ENCODE results near the gene CAMK1D.

CAMK1D gene

DNA sequence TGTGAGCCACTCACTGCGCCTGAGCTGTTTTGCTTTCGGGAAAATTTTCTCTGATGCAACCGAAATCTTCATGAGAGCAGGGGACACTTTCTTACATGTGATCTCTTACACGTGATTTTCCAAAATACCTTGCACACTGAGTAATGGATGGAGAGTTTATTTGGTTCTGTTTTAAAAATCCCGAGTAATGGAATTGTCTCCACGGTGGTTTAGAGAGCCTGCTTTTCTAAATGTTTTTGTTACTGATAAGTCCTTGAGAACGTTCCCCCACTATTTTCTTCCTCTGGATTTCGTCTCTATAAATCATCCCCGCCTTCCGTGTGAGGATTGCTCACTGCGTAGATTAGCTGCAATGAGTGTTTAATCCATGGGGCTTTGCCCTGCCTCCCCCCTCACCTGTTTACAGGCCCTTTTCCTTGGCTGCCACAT lies 25.7 kb downstream of the CAMK1D start:
- no peak for DNase-seq (ENCODE audit: low spot score)

DNA sequence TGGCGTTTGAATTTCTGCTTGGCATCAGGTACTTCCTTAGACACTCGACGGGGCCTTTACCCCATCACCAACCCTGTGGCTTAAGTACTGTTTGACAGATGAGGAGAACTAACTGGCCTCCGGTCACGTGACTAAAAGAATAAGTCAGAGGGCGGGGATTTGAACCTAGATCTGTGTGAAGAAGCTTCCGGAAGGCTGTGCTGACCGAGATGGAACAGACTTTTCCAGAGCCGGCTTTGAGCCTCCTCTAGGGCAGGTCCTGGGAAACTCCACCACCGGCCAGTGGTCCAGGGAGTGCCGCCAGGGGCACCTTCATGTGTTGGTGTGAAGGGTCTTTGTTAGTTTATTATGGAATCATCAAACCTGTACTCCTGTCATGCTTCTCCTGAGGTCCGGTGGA lies 26.9 kb downstream of the CAMK1D start:
- DNase-seq (ENCODE audit: low spot score): no peak

DNA sequence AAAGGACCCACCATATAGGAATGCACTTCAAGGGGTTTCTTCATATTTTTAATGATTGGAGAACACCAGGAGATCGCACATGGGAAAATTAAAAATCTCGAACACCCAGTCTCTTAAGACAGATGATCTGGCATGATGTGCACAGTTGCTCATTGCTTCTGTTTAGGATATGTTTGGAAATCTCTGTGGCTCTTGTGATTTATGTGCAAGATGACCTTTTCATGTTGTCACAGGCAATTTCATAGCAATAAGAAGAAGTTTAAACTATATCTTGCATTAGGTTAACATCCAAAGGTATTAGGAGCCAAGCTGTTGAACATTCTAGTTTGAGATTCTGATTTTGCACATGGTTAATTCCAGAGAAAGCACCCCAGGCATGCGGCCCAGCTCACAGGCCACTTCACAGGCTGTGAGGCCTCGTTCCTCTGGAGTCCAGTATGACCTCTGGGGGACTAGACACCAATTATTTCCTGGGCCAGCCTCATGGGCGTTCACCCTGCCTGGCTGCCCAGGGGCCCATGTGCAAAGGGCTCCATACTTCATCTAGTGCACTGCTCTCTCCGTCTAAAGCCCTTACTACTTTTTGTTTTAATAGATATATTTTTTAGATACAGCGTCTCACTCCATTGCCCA lies 28.4 kb downstream of the CAMK1D start:
- no peak for DNase-seq (ENCODE audit: low spot score)

DNA sequence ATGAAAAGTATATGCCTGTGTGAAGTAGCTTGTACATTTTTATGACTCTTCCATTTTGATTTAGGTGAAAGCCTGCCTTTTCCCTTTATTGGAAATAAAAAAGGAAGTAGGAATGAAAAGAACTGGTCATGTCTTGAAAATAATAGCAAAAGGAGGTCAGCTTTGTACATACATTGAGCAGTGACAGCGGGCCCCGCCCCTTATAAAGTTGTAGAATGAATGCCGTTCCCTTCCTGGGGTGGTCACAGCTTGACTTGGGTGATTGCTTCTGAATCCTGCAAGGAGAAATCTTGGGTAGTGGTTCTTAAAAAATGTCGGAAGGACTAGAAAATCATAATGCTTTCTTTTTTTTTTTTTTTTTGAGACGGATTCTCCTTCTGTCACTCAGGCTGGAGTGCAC lies 31.7 kb downstream of the CAMK1D start:
- no peak for DNase-seq (ENCODE audit: low spot score)

DNA sequence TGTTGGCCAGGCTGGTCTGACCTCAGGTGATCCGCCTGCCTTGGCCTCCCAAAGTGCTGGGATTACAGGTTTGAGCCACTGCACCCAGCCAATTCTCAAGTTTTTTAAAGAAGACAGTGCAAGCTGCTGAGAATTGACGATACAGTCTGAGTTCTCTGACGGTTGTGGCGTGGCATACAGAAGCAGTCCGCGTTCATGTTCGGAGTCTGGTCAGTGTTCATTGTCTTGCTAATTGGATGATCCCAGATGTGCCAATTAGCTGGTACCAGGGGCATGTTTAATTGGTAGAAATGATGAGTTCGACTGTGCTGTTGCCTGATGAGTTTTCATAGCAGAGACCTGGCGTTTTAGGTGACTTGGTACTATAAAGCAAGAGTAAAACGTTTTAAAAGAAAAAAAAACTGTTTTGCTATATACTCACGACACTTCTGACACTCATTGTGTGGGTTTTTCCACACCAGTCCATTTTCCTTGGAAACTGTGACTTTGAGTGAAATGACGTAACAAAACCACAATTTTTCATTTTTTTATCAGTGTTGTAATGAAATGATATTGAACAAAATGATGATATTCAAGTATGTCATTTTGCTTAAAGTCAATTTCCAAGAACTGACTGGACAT lies 32.3 kb downstream of the CAMK1D start:
- DNase-seq (ENCODE audit: low spot score): no peak

DNA sequence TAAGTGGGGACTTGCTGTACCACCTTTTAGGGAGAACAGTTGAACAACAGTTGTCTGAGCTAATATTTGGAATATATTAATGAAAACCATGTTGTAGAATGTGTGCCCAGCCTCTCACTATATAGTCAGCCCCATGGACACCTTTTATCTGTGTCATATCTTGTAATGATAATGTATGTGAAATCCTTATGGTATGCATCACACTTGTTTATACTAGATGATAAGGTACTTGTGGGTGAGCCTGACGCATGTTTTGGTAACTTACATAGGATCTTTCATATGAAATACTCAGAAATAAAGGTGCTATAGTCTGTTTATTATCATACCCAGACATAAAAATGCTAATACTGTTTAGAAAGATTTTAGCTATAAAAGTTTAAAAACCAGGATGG lies 32.8 kb downstream of the CAMK1D start:
- no peak for DNase-seq (ENCODE audit: low spot score)

DNA sequence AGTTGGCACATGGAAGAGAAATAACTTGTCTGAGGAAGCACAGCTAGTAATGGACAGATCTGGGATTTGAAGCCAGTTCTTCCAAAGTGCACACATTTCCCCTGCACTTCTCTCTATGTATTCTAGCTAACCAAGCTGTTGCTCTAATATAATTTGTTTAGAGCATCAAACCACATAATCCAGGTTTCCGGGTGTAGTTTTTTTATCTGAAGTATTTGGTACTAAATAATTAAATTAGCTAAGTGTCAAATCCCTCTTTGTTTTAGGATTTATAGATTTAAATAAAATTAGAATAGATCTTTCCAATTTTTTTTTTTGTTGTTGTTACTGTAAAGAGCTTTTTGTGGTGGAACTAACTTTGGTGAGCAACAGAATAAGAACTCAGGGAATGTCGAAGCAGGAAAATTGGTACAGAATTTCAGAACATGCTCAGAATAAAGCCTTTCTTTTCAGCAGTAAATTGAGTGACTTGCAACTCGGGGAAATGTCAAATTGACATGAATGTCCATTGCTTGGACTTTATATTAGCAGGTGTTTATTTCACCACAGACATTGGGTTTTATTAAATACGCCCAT lies 33.7 kb downstream of the CAMK1D start:
- no peak for DNase-seq (ENCODE audit: low spot score)

DNA sequence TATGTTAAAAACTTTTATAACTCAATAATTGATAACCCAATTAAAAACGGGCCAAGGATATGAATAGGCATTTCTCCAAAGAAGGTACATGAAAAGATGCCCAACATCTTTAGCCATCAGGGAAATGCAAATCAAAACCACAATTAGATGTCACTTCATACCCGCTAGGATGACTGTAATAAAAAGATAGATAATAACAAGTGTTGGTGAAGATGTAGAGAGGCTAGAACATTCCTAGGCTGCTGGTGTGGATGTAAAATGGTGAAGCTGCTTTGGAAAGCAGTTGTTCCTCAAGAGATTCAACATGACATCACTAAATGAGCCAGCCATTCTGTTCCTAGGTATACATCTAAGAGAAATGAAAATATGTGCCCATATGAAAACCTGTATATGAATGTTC lies 35.6 kb downstream of the CAMK1D start:
- DNase-seq (ENCODE audit: low spot score): no peak

DNA sequence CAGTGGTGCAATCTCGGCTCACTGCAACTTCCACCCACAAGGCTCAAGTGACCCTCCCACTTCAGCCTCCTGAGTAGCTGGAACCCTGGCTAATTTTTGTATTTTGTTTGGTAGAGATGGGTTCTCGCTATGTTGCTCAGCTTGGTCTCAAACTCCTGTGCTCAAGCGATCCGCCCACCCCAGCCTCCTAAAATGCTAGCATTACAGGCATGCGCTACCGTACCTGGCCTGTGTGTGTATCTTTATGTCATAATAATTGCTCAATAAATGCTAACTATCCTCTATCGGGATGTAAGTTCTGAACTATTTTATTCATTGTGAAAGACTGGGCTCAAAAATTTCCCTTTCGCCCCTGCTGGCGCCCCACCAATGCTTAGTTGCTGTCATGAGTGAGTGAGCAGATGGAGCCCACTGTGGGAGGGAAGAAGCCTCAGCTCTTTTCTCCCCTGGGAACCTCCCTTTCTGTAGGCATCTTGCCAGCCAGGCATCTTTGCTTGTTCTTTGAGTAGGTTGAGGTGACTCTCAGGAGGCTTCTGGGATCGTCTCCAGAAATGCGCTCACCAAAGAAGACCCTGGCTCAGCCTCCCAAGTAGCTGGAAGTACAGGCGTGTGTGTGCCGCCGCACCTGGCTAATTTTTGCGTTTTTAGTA lies 38.3 kb downstream of the CAMK1D start:
- no peak for DNase-seq (ENCODE audit: low spot score)

DNA sequence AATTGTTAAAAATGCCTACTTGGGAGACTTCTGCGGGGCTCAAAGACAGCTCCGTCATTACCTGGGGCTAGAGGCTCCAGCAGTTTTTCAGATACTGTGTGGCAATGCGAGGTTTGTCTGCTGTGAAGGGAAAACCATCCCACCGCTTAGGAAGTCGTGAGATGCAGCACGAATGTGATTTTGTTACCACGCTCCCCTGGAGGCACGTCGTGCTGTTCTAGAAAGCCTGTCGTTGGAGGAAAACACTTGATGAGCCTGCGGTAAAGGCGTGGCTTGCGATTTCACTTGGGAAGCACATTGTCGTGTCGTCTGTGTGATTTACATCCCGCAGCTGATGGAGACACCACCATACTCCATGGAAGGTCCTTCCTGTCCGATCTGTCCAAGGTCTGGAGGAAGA lies 39.3 kb downstream of the CAMK1D start:
- DNase-seq (ENCODE audit: low spot score): no peak

DNA sequence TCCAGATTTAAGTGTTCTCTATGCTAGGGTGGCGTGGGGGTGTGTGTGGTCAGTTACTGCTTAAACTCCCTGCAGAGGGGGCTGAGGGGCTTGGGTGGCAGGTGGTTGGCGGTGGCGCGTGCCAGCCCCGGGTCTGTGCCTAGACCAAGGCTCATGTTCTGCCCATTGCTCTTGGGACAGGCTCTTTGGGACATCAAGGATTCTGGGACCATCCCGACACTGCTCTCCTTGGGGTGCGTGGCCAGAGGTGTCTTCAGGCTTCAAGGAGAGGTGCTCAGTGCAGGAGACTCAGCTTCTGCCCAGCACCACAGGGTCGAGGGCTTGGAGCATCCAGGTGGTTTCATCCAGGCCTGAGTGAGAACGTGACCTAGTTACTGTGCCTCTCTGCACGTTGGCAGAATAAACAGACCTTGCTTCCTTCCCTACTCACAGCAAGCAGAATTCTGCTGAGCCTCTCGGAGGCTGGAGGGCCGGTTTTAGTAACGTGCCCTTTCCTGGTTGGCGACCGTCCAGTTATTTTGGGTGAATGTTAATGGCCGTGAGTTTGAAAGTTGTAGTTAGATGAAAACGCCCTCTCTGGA lies 39.9 kb downstream of the CAMK1D start:
- DNase-seq (ENCODE audit: low spot score): no peak

DNA sequence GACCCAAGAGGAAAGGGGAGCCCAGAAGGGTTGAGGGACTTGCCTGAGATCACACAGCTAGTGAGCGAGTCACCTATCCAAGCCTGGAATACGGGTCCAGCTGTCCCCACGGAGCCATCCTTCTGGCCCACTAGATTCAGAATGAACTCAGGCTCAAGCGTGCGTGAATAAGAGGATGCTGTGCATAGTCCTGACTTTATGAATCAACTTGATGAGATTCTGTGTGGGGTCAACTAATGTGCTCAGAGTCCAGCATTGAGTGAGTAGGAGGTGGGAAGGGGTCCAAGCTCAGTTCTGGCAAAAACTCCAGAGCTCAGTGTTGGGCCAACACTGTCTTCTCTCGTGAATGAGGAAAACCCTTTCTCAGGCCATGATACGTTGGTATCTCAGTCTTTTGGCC lies 41.4 kb downstream of the CAMK1D start:
- no peak for DNase-seq (ENCODE audit: low spot score)

DNA sequence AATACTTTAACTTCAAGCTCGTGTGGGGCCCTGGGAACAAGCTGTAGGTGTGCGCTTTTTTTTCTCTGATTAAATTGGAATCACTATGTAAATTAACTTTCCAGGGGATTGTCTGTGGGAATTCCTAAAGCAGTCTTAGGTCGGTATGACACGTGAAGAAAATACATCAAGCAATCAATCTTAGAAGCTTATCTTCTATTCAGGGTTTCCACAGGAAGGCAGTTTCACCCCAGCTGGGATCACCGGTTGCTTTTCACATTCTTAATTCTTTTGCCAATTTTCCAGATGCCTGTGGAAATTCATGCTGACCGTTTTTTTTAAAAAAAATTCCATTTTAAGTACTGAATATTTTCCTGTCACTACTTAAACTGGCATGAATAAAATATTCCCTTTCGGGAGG lies 41.9 kb downstream of the CAMK1D start:
- DNase-seq (ENCODE audit: low spot score): no peak

DNA sequence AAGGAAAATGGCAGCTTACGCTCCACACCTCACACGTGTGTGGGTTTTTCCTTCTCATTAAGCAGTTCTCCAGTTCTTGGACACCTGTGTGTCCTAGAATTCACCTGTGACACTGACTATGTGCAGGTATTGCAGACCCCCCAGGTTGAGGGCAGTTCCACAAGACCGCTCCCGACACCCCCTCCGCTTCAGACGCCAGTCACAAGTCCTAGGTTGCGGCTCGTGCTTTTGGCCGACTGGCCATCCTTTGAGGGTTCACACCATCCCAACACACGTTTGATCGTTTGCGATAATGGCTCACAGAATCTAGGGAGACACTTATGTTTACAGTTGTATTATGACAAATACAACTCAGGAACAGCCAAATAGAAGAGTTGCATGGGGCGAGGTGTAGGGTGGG lies 44.5 kb downstream of the CAMK1D start:
- no peak for DNase-seq (ENCODE audit: low spot score)

DNA sequence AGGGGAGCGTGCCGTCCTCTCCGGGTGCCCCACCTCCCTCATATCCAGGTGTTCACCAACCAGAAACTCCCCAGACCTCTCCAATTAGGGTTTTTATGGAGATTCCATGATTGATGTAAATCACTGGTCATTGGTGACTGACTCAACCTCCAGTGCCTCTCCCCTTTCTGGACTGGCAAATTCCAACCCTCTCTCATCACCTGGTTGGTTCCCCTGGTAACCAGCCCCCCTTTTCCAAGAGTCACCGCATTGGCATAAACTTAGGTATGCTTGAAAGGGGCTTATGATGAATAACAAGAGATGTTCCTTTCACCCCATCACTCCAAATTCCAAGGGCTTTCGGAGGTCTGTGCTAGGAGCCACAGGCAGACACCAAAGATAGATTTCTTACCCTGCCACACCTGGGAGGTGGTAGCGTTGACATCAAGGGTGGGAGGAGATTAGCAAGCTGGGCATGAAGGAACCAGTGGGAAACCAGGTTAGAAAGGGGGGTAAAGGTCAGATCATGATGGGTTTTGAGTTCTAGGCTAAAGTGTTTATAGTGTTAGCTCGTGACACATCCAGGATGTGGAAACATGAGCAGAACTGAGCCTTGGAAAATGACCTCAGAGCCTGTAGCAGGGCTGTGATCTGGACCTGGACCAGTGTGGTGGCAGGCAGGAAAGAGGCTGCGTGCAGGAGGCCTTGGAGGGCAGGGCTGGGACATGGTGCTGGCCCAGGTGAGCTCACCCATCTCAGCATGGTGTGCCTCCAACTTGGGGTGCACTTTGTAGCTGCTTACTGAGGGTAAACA lies 45.1 kb downstream of the CAMK1D start:
- DNase-seq (ENCODE audit: low spot score): no peak

DNA sequence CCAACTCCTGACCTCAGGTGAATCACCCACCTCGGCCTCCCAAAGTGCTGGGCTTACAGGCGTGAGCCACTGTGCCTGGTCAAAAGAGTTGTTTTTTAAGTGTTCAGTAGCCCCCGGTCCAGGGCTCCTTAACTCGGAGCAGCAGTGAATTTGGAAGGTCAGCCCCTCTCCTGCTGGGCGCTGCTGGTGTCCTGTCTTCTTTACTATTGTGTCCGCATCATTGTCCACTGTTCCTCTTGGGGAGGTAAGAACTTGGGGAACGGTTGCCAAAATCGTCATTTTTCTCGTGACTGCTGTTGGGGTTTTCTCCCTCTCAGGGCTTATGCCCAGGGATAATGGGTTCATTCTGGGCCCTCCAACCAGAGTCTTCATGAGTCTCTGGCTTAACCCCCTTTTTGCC lies 46.7 kb downstream of the CAMK1D start:
- no peak for DNase-seq (ENCODE audit: low spot score)

DNA sequence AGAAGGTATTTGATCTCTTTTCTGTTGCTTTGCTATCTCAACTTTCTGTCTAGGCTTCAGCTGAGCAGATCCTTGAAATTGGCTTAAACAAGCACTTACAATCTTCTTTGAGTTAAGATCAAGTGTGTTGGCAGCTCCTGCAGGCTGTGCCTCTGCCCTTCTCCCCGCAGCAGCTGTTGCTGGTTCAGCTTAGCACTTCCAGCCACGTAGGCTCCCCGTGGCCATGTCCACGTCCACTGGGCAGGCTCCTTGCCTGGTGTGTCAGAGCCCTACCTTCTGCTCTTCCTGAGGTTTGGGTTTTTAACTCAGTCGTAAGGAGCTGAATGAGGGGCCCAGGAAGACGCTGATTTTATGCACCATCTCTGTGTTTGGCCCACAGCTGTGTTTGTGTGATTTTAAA lies 47.2 kb downstream of the CAMK1D start:
- DNase-seq (ENCODE audit: low spot score): no peak

DNA sequence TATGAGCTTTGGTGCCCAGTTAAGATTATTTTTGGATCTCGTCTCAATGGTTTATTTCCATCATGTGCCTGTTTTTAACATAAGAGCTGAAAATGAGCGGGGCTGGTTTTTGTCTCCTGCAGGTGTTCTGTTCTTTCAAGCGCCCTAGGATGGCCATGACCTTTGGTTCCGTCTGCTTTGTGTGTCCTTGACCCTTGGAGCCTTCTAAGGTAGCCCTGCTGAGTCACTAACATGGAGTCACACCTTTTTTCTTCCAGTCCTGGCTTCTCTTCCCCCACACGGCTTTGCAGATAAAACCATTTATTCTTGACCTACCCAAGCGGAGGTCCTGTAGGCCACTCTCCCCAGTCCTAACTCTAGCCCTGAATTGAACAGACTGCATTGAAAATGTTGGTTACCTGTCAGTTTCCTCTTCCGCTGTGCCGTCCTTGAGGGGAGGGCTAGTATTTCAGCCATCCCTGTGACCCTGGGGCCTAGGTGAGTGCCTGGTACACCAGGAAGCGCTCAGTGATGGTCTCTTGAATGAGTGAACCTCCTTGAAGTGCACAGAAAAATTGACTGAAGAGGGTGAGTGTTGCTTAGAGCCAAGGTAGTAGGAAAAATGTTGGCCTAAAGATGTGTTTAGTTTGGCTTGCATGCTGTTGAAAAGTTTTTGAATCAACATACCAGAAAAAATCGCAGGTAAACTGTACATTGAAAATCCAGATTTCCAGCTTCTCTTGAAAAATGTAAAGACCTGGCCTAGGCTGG lies 48.0 kb downstream of the CAMK1D start:
- DNase-seq (ENCODE audit: low spot score): no peak

DNA sequence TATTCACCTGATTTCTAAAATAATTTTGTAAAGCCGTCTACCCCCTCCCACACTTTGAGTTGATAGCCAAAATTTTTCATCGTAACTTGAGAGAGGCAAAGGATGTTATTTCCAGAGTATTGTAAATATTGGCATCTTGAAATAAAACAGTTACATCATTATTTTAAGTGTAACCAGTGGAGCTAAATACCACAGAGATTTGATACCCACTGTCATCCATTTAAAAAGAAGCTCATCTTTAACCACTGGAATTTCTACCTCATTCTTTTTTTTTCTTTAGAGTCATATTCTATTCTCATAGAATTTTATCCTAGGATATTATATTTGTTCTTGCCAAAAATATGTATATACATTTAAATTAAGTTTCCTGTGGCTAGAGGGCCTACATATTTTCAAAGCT lies 48.6 kb downstream of the CAMK1D start:
- DNase-seq (ENCODE audit: low spot score): no peak

DNA sequence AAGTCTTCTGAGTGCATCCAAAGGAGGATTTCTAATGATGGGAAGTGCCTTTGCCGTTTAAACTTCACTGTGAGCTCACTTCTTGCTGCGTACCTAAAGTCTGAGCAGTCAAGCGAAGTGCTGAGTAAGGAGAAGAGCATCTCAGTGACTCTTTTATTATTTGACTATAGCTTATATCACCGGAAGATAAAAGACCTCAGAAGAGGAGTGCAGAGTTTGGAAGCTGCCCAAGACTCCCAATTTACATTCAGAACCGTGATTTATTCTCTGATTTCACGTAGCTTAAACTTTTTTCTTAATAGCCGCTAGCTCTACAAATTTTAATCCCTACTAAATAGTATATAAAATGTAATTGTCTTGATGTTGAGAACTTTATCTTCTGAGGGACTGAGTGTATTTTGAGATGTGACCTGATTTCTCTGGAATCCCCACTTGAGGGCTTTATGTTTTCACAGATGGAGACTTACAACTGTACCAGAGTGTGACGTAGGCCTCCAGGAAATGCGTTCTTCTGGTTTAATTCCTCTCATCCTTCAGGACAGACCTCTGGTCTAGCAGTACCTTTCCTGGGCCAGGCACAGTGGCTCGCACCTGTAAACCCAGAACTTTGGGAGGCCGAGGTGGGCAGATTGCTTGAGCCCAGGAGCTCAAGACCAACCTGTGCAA lies 51.1 kb downstream of the CAMK1D start:
- DNase-seq (ENCODE audit: low spot score): no peak

DNA sequence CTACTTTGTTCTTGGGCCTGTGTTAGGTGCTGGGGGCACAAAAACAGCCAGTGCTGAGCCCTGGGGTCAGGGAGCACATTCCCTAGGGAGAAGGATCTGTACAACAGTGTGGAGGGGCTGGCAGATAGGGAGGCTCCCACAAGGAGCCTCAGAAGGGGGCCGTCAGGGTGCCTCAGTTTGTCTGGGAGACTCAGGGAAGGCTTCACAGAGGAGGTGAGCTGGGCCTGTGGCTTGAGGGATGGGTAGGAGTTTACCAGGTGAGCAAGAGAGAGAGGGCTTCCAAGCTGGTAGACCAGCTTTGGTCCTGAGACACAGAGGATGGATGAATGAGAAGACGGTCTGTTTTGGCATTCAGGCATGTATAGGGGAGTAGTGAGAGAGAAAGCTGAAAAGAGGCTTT lies 52.1 kb downstream of the CAMK1D start:
- DNase-seq (ENCODE audit: low spot score): no peak
